Neural progenitor cell (in vitro differentiated cells): ENCODE results near the gene ERICH6B.
"Not testable (repeated sequence)": the region's sequence is repeated elsewhere in the genome, so short reads cannot be mapped to it uniquely, and the experiment has no call there.

ENCODE experiments used
- EZH2 ChIP-seq: fragments of 200-600 bp; sonication (generic); IDR thresholded peaks from 2 replicates; pipeline ENCODE4 v1.6.1; 2017; ENCODE audit warnings: antibody characterized with exemption, mild to moderate bottlenecking, moderate library complexity
- EZH2phosphoT487 ChIP-seq: fragments of 200-600 bp; sonication (generic); IDR thresholded peaks from 2 replicates; pipeline ENCODE4 v1.6.1; 2017; ENCODE audit warnings: antibody characterized with exemption
- TF ChIP-seq, protein P1 (sequence below): fragments of 200-600 bp; sonication (generic); IDR thresholded peaks from 2 replicates; pipeline ENCODE4 v1.5.1; 2017; ENCODE audit warnings: antibody characterized with exemption, mild to moderate bottlenecking

DNA sequence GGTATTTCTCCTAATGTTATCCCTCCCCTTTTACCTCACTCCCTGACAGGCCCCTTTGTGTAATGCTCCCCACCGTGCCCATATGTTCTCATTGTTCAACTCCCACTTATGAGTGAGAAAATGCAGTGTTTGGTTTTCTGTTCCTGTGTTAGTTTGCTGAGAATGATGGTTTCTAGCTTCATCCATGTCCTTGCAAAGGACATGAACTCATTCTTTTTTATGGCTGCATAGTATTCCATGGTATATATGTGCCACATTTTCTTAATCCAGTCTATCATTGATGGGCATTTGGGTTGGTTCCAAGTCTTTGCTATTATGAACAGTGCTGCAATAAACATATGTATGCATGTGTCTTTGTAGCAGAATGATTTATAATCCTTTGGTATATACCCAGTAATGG is 19.8 kb upstream of the ERICH6B start:
- TF ChIP-seq, protein P1, sequence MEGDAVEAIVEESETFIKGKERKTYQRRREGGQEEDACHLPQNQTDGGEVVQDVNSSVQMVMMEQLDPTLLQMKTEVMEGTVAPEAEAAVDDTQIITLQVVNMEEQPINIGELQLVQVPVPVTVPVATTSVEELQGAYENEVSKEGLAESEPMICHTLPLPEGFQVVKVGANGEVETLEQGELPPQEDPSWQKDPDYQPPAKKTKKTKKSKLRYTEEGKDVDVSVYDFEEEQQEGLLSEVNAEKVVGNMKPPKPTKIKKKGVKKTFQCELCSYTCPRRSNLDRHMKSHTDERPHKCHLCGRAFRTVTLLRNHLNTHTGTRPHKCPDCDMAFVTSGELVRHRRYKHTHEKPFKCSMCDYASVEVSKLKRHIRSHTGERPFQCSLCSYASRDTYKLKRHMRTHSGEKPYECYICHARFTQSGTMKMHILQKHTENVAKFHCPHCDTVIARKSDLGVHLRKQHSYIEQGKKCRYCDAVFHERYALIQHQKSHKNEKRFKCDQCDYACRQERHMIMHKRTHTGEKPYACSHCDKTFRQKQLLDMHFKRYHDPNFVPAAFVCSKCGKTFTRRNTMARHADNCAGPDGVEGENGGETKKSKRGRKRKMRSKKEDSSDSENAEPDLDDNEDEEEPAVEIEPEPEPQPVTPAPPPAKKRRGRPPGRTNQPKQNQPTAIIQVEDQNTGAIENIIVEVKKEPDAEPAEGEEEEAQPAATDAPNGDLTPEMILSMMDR: not testable (repeated sequence)
- TF ChIP-seq EZH2, EZH2phosphoT487: not testable (repeated sequence)
